Bone marrow (tissue), 2 donors: ENCODE results near the gene KLRK1.
A peak's percentile ranks its signal among the peaks of the same experiment; 100 is the strongest.
"Not testable (repeated sequence)": the region's sequence is repeated elsewhere in the genome, so short reads cannot be mapped to it uniquely, and the experiment has no call there.

Source experiments
- DNase-seq, 2 donors: peaks; one replicate each; lab custom pipeline; 2025; lab: John Stamatoyannopoulos, UW

The KLRK1 gene

DNA sequence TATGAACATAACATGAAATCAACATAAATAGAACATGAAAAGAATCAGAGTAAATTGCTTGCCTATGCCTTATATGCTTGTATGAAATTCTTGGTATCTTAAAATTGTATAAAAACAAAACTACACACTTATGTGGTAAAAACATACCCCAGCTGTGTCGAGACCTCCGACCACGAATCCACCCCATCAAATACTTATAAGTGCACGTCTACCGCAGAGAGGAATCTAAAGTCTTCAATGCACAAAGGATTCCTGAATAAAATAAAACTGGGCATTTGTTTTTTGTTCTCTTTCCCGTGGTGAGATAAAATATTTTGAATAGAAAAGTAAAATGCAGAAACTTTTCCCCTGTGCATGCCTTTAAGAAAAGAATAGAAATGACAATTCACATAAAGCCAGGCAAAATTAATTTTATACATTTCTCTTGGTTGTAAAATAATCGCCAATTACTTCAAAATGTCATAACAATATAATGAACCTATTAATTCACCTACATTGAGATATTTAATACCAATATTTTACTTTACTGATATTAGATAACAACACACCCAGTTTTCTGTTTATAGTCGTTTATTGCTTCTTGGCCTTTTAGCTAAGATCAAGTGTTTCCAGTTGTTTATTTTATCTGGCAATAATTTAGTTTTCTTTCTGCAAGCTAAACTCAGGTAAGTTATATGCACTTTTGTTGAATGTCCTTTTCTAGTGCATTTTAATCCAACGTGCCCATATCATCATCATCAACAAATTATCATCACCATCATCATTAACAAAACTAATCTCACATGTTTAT is 1.0 kb downstream of the KLRK1 start:
- DNase-seq: no peak

- not testable (repeated sequence) for DNase-seq
Observed at GRCh38 chr12:10387498-10387897, 2.3 kb downstream of the KLRK1 start.

GRCh38 chr12:10386857-10387256 is 3.0 kb downstream of the KLRK1 start:
- DNase-seq: no peak

DNA sequence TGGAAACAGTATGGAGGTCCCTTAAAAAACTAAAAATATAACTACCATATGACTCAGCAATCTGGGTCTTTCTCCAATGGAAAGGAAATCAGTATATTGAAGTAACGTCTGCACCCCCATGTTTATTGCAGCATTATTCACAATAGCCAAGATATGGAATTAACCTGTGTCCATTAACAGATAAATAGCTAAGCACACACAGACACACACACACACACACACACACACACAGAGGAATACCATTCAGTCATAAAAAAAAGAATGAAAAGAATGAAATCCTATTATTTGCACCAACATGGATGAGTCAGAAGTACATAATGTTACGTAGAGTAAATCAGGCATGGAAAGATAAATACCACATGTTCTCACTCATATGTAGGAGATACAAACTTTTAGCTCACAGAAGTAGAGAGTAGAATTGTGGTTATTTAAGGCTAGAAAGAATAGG is 4.7 kb downstream of the KLRK1 start:
- no peak for DNase-seq

DNA sequence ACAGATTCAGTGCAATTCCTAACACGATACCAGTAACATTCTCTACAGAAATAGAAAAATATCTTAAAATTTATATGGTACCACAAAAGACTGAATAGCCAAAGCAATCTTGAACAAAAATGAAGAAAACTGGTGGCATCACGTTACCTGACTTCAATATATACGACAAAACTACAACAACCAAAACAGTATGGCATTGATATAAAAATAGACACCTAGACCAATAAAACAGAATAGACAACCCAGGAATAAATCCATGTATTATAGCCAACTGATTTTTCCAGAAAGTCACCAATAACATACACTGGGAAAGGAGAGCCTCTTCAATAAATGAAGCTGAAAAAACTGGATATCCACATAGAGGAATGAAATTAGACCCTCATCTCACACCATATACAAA is 5.7 kb downstream of the KLRK1 start:
- no peak for DNase-seq

GRCh38 chr12:10381928-10382628 is 7.8 kb downstream of the KLRK1 start:
- no peak for DNase-seq

- not testable (repeated sequence) for DNase-seq
Observed at GRCh38 chr12:10378737-10379136, 11.1 kb downstream of the KLRK1 start.

- DNase-seq: no peak
Observed at GRCh38 chr12:10374624-10375018, 15.2 kb downstream of the KLRK1 start.

GRCh38 chr12:10372559-10372958 is 17.3 kb downstream of the KLRK1 start:
- no peak for DNase-seq

DNA sequence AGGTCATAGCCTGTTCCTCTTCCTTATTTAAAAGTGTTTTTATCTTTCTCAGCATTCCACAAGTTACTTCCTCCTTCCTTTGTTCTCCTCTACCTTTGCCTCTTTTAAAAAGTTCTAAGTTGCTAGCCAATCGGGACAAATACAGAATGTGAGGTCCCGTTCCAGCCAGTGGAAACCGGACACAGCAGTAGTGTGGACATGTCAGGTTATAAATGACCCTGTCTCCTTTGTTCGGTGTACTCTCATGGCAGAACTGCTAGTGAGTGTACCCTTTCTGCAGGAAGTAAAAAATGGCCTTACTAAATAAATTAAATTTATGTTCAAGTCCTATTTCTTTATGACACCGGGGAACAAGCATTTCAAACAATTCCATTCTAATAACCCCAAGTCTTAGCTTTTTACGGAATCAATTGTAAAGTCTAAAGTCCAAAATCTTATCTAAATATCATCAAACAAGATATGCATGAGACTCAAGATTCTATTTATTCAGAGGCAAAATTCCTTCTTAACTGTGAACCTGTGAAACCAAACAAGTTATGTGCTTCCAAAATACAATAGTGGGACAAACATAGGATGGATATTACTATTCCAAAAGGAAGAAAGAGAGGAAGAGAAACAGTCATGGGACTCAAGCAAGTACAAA is 17.8 kb downstream of the KLRK1 start:
- DNase-seq: not testable (repeated sequence)

DNA sequence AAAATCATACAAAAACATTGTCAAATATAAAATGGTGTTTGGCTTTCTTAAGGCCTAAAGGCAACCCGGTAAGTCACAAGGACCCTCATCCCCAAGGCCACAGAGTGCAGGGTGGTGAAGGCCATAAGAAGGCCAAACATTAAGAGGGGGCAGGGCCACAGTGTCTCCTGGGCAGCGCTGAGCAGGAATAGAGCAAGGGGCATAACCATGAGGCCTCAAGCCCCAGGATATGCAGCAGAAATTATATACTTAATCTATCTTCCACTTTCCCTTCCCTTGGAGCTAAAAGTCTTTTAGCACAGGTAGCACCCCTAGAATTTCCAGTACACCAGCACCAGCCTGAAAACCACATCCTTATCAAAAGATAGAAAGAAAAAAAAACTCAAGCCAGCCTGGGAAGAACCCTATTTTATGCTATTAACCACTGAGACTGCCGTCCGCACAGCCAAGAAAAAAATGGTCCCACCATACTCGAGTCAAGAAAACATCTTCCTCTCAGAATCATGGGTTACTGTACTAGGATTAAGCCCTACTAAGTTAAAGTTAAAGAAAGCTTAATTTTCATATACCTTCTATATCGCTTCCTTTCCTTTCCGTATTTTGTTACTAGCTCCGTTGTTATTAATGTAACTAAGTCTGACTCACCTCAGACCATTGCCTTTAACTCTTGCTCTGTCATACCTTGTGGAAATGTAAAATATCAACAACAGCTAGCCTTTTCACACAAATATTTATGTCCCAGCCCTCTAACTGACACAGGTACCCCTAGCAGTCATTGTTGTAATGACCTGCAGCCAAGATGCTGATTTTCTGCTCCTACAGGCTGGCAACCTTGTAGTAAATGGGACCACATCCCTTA is 20.1 kb downstream of the KLRK1 start:
- no peak for DNase-seq

- no peak for DNase-seq
Observed at GRCh38 chr12:10368206-10369171, 21.4 kb downstream of the KLRK1 start.

GRCh38 chr12:10367714-10368113 is 22.1 kb downstream of the KLRK1 start:
- not testable (repeated sequence) for DNase-seq

- DNase-seq: peak in 1 of 2 donors; percentile 50
Observed at GRCh38 chr12:10366875-10367274, 23.0 kb downstream of the KLRK1 start.

DNA sequence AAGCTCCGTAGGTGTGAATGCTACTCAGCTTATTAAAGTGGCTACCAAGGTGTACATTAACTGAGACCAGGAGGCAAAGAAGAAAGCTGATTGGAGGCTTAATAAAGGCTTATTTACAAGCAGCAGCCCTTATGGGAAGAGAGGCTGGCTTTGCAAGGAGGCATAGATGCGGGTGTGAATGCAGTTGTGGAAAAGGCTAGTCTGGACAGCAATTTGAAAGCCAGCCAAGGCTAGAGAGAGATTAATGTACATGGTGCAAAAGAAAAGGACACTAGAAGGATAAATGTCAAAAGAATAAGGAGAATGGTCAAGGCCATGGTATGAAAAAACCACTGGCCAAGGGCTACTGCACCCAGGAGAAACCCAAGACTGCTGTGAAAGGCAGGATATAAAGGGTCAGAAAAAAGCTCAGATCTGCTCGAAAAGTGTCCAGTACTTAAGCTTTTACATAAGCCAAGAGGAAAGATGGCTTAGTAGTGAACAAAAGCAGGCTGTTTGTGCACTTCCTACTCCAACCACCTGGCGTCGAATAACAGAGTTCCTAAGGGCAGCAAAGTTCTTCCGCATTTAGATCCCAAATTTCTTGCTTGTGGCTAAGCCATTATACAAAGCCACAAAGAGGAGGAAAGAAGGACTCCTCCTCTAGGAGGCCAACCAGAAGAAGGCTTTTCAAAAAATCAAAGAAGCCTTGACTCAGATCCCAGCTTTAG is 24.0 kb downstream of the KLRK1 start:
- no peak for DNase-seq

DNA sequence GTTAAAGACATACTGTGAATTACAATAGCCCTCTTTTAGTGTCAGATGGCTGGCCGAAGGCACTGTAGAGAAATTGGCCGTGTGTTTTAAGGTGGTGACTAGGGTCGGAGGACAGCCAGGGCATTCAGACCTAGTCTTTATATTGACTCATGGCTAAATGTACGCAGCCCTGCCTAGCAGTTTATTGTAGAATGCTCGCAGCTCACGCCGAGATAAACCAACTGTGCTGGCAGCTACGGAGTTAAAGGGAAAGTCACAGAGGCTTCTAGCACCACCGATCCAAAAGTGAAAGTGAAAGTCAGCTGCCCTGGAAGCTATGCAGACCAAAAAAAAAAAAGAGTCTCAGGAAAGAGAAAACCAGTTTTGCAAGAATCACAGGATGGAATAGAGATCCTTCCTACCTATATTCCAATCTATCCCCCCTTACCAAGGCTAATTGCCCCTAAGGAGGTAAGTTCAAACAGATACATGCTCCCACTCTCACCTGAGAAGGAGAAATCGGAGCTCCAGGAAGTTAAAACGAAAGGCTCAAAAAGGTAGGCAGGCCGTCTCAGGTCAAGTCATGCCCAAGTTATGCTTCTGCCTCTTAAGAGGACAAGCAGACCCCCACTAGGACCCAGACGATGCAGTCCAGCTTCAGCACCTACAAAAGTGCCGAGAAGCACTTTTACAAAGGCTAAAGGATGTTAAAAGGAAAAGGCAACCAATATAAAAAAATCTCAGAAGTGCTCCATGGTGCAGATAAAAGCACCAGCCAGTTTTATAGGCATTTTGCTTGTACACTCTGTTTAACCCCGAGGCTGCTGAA is 24.8 kb downstream of the KLRK1 start:
- DNase-seq: peak in 1 of 2 donors; percentile 90

GRCh38 chr12:10363914-10364814 is 25.7 kb downstream of the KLRK1 start:
- DNase-seq: peak in 1 of 2 donors; percentile 68

- DNase-seq: no peak
Observed at GRCh38 chr12:10363658-10363913, 26.3 kb downstream of the KLRK1 start.
